HEK293 (cell line): ENCODE results near the gene SCN8A.

ENCODE experiments used
- RBAK ChIP-seq: fragments of 450-650 bp; formaldehyde crosslinking; IDR thresholded peaks from 2 replicates; pipeline ENCODE4 v1.5.1; 2016; ENCODE audit warnings: missing biosample characterization, missing genetic modification characterization
- ZEB2 ChIP-seq: fragments of 450-650 bp; formaldehyde crosslinking; IDR thresholded peaks from 2 replicates; pipeline ENCODE4 v1.5.1; 2016; ENCODE audit warnings: missing biosample characterization, missing genetic modification characterization
- ZNF274 ChIP-seq, 2 experiments: fragments of 200-500 bp in 1 of 2; fragments of 450-650 bp in 1 of 2; sonication (Bioruptor generic) in 1 of 2; formaldehyde crosslinking in 1 of 2; IDR thresholded peaks; 2 replicates each; pipeline versions ENCODE4 v1.5.1 to v1.6.1; 2014 to 2016; ENCODE audit warnings: borderline replicate concordance in 1 of 2, inconsistent platforms in 1 of 2, low read length in 1 of 2, missing biosample characterization in 1 of 2, missing genetic modification characterization in 1 of 2
- ZNF558 ChIP-seq: fragments of 450-650 bp; formaldehyde crosslinking; IDR thresholded peaks from 2 replicates; pipeline ENCODE4 v1.5.1; 2016; ENCODE audit warnings: missing biosample characterization, missing genetic modification characterization
- ZNF670 ChIP-seq: fragments of 450-650 bp; formaldehyde crosslinking; IDR thresholded peaks from 2 replicates; pipeline ENCODE4 v1.5.1; 2016; ENCODE audit warnings: missing biosample characterization, missing genetic modification characterization, low read depth
- ZNF747 ChIP-seq: fragments of 450-650 bp; formaldehyde crosslinking; IDR thresholded peaks from 2 replicates; pipeline ENCODE4 v1.5.1; 2016; ENCODE audit warnings: missing biosample characterization, missing genetic modification characterization
- ZNF777 ChIP-seq: fragments of 450-650 bp; formaldehyde crosslinking; IDR thresholded peaks from 2 replicates; pipeline ENCODE4 v1.5.1; 2017; ENCODE audit warnings: missing biosample characterization, missing genetic modification characterization, borderline replicate concordance
- ZXDB ChIP-seq: fragments of 450-650 bp; formaldehyde crosslinking; IDR thresholded peaks from 2 replicates; pipeline ENCODE4 v1.5.1; 2016; ENCODE audit warnings: missing biosample characterization, missing genetic modification characterization
- TF ChIP-seq, protein P1 (sequence below): fragments of 450-650 bp; formaldehyde crosslinking; IDR thresholded peaks from 2 replicates; pipeline ENCODE4 v1.5.1; 2017; ENCODE audit warnings: missing biosample characterization, missing genetic modification characterization
- TF ChIP-seq, protein P2 (sequence below): fragments of 450-650 bp; formaldehyde crosslinking; IDR thresholded peaks from 2 replicates; pipeline ENCODE4 v1.5.1; 2017; ENCODE audit warnings: missing biosample characterization, mild to moderate bottlenecking, missing genetic modification characterization, moderate library complexity
- TF ChIP-seq, protein P3 (sequence below): fragments of 450-650 bp; formaldehyde crosslinking; IDR thresholded peaks from 2 replicates; pipeline ENCODE4 v1.5.1; 2016; ENCODE audit warnings: missing biosample characterization, missing genetic modification characterization
- TF ChIP-seq, protein P4 (sequence below): fragments of 450-650 bp; formaldehyde crosslinking; IDR thresholded peaks from 2 replicates; pipeline ENCODE4 v1.5.1; 2016; ENCODE audit warnings: missing biosample characterization, missing genetic modification characterization

DNA sequence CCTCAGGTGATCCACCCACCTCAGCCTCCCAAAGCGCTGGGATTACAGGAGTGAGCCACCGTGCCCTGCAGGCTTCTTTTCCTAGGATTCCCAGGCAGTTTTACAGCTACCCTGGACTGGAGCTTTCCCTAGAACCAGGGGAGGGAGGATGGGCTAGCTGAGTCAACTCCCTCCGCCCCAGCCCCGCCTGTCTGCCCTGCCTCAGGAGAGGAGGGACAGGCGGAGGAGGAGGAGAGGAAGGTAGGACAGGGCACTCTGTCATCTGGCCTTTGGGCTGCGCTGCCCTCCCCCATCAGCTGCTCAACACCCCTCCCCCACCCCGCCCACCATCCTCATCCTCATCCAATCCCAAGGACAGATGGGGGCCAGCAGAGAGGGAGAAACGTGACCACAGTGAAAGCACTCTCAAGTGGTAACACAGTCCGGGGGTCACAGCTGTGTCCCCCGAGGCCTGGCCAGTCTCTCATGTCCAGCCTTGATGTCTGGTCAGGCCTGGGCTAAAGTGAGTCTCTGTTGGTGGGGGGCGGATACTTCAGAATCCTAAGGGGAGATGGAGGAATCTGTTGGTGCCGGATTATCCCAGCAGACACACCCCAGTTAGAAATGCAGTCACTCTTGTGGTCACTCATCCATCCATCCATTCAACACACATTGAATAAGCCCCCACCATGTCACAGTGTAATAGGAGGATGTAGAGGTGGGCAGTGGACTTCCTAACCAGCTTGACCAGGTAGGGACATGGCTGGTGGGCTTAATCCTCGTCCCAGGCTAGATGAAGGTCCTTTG is 245.2 kb downstream of the SCN8A start:
- no peak for TF ChIP-seq ZNF777 (tag by site-specific recombination)
- no peak for TF ChIP-seq ZXDB (tag by site-specific recombination)
- TF ChIP-seq, protein P1, sequence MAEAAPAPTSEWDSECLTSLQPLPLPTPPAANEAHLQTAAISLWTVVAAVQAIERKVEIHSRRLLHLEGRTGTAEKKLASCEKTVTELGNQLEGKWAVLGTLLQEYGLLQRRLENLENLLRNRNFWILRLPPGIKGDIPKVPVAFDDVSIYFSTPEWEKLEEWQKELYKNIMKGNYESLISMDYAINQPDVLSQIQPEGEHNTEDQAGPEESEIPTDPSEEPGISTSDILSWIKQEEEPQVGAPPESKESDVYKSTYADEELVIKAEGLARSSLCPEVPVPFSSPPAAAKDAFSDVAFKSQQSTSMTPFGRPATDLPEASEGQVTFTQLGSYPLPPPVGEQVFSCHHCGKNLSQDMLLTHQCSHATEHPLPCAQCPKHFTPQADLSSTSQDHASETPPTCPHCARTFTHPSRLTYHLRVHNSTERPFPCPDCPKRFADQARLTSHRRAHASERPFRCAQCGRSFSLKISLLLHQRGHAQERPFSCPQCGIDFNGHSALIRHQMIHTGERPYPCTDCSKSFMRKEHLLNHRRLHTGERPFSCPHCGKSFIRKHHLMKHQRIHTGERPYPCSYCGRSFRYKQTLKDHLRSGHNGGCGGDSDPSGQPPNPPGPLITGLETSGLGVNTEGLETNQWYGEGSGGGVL (tag by site-specific recombination), result no peak
- TF ChIP-seq ZNF747 (tag by site-specific recombination), result no peak
- no peak for TF ChIP-seq ZEB2 (tag by site-specific recombination)
- TF ChIP-seq, protein P2, sequence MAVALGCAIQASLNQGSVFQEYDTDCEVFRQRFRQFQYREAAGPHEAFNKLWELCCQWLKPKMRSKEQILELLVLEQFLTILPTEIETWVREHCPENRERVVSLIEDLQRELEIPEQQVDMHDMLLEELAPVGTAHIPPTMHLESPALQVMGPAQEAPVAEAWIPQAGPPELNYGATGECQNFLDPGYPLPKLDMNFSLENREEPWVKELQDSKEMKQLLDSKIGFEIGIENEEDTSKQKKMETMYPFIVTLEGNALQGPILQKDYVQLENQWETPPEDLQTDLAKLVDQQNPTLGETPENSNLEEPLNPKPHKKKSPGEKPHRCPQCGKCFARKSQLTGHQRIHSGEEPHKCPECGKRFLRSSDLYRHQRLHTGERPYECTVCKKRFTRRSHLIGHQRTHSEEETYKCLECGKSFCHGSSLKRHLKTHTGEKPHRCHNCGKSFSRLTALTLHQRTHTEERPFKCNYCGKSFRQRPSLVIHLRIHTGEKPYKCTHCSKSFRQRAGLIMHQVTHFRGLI, result no peak
- TF ChIP-seq, protein P3, sequence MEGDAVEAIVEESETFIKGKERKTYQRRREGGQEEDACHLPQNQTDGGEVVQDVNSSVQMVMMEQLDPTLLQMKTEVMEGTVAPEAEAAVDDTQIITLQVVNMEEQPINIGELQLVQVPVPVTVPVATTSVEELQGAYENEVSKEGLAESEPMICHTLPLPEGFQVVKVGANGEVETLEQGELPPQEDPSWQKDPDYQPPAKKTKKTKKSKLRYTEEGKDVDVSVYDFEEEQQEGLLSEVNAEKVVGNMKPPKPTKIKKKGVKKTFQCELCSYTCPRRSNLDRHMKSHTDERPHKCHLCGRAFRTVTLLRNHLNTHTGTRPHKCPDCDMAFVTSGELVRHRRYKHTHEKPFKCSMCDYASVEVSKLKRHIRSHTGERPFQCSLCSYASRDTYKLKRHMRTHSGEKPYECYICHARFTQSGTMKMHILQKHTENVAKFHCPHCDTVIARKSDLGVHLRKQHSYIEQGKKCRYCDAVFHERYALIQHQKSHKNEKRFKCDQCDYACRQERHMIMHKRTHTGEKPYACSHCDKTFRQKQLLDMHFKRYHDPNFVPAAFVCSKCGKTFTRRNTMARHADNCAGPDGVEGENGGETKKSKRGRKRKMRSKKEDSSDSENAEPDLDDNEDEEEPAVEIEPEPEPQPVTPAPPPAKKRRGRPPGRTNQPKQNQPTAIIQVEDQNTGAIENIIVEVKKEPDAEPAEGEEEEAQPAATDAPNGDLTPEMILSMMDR (tag by site-specific recombination), result no peak
- no peak for TF ChIP-seq ZNF558 (tag by site-specific recombination)
- TF ChIP-seq, protein P4, sequence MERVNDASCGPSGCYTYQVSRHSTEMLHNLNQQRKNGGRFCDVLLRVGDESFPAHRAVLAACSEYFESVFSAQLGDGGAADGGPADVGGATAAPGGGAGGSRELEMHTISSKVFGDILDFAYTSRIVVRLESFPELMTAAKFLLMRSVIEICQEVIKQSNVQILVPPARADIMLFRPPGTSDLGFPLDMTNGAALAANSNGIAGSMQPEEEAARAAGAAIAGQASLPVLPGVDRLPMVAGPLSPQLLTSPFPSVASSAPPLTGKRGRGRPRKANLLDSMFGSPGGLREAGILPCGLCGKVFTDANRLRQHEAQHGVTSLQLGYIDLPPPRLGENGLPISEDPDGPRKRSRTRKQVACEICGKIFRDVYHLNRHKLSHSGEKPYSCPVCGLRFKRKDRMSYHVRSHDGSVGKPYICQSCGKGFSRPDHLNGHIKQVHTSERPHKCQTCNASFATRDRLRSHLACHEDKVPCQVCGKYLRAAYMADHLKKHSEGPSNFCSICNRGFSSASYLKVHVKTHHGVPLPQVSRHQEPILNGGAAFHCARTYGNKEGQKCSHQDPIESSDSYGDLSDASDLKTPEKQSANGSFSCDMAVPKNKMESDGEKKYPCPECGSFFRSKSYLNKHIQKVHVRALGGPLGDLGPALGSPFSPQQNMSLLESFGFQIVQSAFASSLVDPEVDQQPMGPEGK (tag by site-specific recombination), result no peak
- no peak for TF ChIP-seq ZNF274 (IDR thresholded peaks at IDR 0.05; ENCODE audit: low read length)
- no peak for TF ChIP-seq ZNF274 (tag by site-specific recombination; IDR thresholded peaks at IDR 0.05; ENCODE audit: borderline replicate concordance)
- TF ChIP-seq RBAK, result no peak
- TF ChIP-seq ZNF670, result no peak
